ENCODE measurements around the gene STPG3. TPM values are rescaled to one million over a fixed set of nuclear protein-coding genes. Genes with fewer than 3 reads are reported as not detected.

Gene STPG3
- total RNA-seq, 1 donor from 2014 or later: not detected

DNA sequence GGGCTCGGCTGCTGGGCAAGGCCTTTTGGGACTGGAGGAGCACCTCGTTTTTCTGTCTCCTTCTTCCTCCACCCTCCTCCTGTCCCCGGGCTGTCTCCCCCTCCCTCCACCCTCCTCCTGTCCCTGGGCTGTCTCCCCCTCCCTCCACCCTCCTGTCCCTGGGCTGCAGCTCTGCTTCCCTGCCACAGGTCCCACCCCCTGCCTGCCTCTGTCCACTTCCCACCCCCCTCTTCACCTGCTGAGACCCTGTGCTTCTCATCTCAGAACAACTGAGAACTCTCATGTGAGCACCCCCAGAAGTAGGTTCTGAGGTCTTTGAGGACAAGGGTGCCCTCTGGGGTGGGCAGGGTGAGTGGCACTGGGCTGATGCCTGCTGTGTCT lies 20.6 kb downstream of the STPG3 start:
- Mint-ChIP-seq H3K27me3 (no peaks in the 10 kb centered on the region), H3K9me3 (ENCODE audit: low read depth) (no peaks in the 10 kb centered on the region), H3K4me1 (ENCODE audit: low read depth) (peaks cover 8% of the 10 kb centered on the region), H3K36me3 (ENCODE audit: insufficient read depth) (peaks cover 17% of the 10 kb centered on the region), H3K27ac (no peak overlapping the region), H3K4me3 (ENCODE audit: low read depth) (no peak overlapping the region)
- TF ChIP-seq, protein P1, sequence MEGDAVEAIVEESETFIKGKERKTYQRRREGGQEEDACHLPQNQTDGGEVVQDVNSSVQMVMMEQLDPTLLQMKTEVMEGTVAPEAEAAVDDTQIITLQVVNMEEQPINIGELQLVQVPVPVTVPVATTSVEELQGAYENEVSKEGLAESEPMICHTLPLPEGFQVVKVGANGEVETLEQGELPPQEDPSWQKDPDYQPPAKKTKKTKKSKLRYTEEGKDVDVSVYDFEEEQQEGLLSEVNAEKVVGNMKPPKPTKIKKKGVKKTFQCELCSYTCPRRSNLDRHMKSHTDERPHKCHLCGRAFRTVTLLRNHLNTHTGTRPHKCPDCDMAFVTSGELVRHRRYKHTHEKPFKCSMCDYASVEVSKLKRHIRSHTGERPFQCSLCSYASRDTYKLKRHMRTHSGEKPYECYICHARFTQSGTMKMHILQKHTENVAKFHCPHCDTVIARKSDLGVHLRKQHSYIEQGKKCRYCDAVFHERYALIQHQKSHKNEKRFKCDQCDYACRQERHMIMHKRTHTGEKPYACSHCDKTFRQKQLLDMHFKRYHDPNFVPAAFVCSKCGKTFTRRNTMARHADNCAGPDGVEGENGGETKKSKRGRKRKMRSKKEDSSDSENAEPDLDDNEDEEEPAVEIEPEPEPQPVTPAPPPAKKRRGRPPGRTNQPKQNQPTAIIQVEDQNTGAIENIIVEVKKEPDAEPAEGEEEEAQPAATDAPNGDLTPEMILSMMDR (IDR thresholded peaks at IDR 0.05; ENCODE audit: unreplicated experiment): no peak
- DNase-seq (ENCODE audit: low spot score, unreplicated experiment): no peak

DNA sequence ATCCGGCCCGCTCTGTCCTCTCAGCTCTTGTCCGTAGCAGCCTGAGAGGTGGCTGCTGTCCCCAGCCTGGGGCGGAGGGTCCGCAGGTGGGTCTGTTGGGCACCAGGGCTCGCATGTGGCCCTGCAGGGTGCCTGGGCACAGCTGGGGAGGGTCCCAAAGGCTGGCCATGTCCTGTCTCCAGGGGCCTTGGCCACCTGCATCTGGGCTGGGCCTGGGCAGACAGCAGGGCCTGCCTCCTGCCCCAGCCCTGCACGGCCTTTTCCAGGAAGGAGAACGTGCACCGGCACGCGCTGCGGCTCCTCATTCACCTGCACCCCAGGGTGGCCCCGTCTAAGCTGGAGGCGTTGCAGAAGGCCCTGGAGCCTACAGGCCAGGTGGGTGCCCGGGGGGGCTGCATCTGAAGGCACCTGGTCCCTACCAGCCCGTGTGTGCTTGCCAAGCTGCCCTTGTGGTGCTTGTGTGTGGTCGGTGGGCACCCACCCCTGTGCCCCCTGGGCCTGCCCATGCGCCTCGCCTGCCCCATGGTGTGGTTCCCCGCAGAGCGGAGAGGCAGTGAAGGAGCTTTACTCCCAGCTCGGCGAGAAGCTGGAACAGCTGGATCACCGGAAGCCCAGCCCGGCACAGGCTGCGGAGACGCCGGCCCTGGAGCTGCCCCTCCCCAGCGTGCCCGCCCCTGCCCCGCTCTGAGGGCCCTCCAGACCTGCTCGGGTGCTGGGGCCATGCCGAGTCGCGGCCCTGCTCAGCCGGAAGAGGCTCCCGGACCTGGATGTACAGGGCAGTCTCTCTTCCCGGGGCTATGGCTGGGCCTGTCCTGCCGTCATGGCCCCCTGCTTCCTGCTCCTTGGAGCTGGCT lies 21.4 kb downstream of the STPG3 start:
- Mint-ChIP-seq H3K4me1 (ENCODE audit: low read depth) (peaks cover 13% of the 10 kb centered on the region), H3K9me3 (ENCODE audit: low read depth) (no peaks in the 10 kb centered on the region), H3K27ac (no peak overlapping the region), H3K4me3 (ENCODE audit: low read depth) (no peak overlapping the region), H3K36me3 (ENCODE audit: insufficient read depth) (peaks cover 16% of the 10 kb centered on the region), H3K27me3 (no peaks in the 10 kb centered on the region)
- no peak for DNase-seq (ENCODE audit: low spot score, unreplicated experiment)
- TF ChIP-seq, protein P1 (IDR thresholded peaks at IDR 0.05; ENCODE audit: unreplicated experiment): no peak

DNA sequence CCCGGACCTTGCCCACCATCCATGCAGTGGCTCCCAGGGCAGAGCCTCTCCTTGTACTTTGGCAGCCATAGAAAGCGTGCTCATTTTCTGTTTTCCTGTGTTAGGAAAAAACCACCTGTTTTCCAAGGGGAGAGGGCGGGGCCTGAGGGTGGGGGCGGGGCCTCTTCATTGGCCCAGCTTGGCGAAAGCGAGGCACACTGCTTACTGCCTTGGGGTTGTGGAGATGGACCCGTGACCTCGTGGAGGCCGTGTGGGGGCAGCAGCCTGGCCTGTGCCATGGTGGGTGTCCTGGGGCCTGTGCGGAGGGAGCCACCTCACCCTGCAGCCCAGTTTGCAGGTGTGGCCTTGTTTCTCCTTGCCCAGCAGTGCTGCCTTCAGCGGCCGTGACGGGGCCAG lies 22.0 kb downstream of the STPG3 start:
- TF ChIP-seq, protein P1 (IDR thresholded peaks at IDR 0.05; ENCODE audit: unreplicated experiment): no peak
- Mint-ChIP-seq H3K4me1 (ENCODE audit: low read depth) (peaks cover 16% of the 10 kb centered on the region), H3K9me3 (ENCODE audit: low read depth) (no peaks in the 10 kb centered on the region), H3K27me3 (no peaks in the 10 kb centered on the region), H3K27ac (no peak overlapping the region), H3K4me3 (ENCODE audit: low read depth) (no peak overlapping the region), H3K36me3 (ENCODE audit: insufficient read depth) (peaks cover 14% of the 10 kb centered on the region)
- DNase-seq (ENCODE audit: low spot score, unreplicated experiment): no peak

DNA sequence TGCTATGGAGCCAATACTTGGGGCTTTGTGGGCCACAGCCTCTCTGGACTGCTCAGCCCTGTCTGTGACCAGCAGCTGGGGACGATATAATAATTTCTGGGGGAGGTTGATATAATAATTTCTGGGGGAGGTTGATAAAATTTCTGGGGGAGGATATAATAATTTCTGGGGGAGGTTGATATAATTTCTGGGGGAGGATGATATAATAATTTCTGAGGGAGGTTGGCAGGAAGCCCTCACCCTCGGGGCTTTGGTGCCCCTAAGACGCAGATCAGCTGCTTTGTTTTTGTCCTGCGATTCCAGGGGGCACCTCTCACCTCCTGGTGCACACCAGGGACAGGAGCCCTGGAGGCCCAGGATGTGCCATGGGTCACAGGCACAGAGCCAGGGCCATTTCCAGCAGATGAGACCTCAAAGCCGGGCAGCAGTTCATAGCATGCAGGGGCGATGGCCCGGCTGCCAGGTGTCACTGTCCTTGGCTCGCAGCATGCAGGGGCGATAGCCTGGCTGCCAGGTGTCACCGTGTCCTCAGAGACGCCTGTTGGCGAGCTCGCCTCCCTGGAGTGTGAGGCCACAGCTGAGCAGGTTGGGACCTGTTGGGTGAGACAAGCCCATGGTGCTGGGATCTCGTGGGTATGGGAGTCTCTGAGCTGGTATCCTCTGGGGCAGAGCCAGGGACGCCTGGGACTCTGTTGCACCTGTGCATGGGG lies 22.7 kb downstream of the STPG3 start:
- Mint-ChIP-seq H3K27ac (no peak overlapping the region), H3K27me3 (no peaks in the 10 kb centered on the region), H3K4me3 (ENCODE audit: low read depth) (no peak overlapping the region), H3K4me1 (ENCODE audit: low read depth) (peaks cover 16% of the 10 kb centered on the region), H3K36me3 (ENCODE audit: insufficient read depth) (peaks cover 11% of the 10 kb centered on the region), H3K9me3 (ENCODE audit: low read depth) (no peaks in the 10 kb centered on the region)
- TF ChIP-seq, protein P1 (IDR thresholded peaks at IDR 0.05; ENCODE audit: unreplicated experiment): no peak
- no peak for DNase-seq (ENCODE audit: low spot score, unreplicated experiment)

DNA sequence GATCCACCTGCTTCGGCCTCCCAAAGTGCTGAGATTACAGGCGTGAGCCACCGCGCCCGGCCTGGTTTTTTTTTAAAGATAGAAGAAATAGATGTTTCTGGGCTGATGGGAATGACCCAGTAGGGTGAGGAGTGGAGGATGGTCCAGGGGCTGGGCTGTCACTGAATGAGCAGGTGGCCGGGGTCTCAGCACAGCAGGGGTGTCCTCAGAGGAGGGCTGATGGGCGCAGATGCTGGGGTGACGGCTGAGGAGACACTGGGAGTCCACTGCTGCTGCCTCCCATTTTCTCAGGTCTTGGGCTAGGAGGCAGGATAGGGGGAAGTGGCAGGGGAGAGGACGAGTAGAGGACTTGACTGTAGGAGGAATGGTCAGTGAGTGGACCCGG lies 24.1 kb downstream of the STPG3 start:
- H3K4me3 Mint-ChIP-seq (ENCODE audit: low read depth): no peak overlapping the region
- no peak overlapping the region for H3K27ac Mint-ChIP-seq
- H3K27me3 Mint-ChIP-seq: no peaks in the 10 kb centered on the region
- no peak for DNase-seq (ENCODE audit: low spot score, unreplicated experiment)
- TF ChIP-seq, protein P1 (IDR thresholded peaks at IDR 0.05; ENCODE audit: unreplicated experiment): no peak
- H3K9me3 Mint-ChIP-seq (ENCODE audit: low read depth): no peaks in the 10 kb centered on the region
- H3K36me3 Mint-ChIP-seq (ENCODE audit: insufficient read depth): peaks cover 5% of the 10 kb centered on the region
- H3K4me1 Mint-ChIP-seq (ENCODE audit: low read depth): peaks cover 16% of the 10 kb centered on the region

All from progenitor cell of endocrine pancreas (in vitro differentiated cells).